KMS-11 (cell line): Measurements from ENCODE around the gene NKAIN4.

Experiments
- H2AFZ ChIP-seq: fragments of 200-600 bp; sonication (generic); 2 replicates; pipeline ENCODE4 v1.6.1; 2016; ENCODE audit warnings: antibody characterized with exemption, mixed run types, low read depth
- H3K27ac ChIP-seq: fragments of 200-600 bp; sonication (generic); 2 replicates; pipeline ENCODE4 v1.6.1; 2016; ENCODE audit warnings: mild to moderate bottlenecking, mixed run types
- H3K27me3 ChIP-seq: fragments of 200-600 bp; sonication (generic); 2 replicates; pipeline ENCODE4 v1.6.1; 2017; ENCODE audit warnings: mild to moderate bottlenecking, low read depth, mixed run types, moderate library complexity; ENCODE audit not compliant: insufficient read depth
- H3K36me3 ChIP-seq: fragments of 200-600 bp; sonication (generic); 2 replicates; pipeline ENCODE4 v1.6.1; 2017; ENCODE audit warnings: mild to moderate bottlenecking, mixed run types; ENCODE audit not compliant: insufficient read depth
- H3K4me1 ChIP-seq: fragments of 200-600 bp; sonication (generic); 2 replicates; pipeline ENCODE4 v1.6.1; 2016; ENCODE audit warnings: mild to moderate bottlenecking, low read depth, mixed run types; ENCODE audit not compliant: poor library complexity, severe bottlenecking
- H3K4me2 ChIP-seq: fragments of 200-600 bp; sonication (generic); 2 replicates; pipeline ENCODE4 v1.7.0; 2016; ENCODE audit warnings: mild to moderate bottlenecking, mixed run types
- H3K4me3 ChIP-seq: fragments of 200-600 bp; sonication (generic); IDR thresholded peaks from 2 replicates; pipeline ENCODE4 v1.6.1; 2017; ENCODE audit warnings: low read depth, low read length, mixed read lengths; ENCODE audit not compliant: insufficient read depth
- H3K79me2 ChIP-seq: fragments of 200-600 bp; sonication (generic); 2 replicates; pipeline ENCODE4 v1.6.1; 2016; ENCODE audit warnings: low read depth, mixed run types; ENCODE audit not compliant: insufficient read depth
- H3K9ac ChIP-seq: fragments of 200-600 bp; sonication (generic); 2 replicates; pipeline ENCODE4 v1.6.1; 2016; ENCODE audit warnings: mild to moderate bottlenecking, mixed run types
- H4K20me1 ChIP-seq: fragments of 200-600 bp; sonication (generic); 2 replicates; pipeline ENCODE4 v1.6.1; 2016; ENCODE audit warnings: mild to moderate bottlenecking, mixed run types; ENCODE audit not compliant: insufficient read depth
- TF ChIP-seq, protein P1 (sequence below): fragments of 200-600 bp; sonication (generic); conservative IDR thresholded peaks from 2 replicates; pipeline ENCODE4 v1.6.1; 2017; ENCODE audit warnings: low read depth, mild to moderate bottlenecking, antibody characterized with exemption, low read length, moderate library complexity, mixed read lengths

NKAIN4 gene

DNA sequence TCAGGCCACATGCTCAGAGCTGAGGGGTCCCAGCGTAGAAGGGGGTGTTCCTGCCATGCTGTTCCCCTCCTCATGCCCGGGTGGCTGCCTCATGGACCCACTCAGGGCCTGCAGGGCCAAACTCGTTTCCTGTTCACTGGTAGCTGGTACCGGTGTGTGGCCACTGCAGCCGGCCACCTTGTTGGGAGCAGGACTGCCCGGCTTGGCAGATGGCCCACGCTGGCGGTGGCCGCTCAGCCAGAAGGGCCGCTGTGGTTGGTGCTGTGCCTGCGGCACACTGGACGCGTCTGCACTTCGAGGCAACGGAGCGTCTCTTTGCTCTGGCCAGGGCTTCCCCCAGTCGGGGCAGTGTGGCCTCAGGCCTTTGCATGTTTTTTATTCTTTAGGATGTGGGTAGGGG is 28.7 kb upstream of the NKAIN4 start:
- no peak overlapping the region for H3K9ac ChIP-seq
- H3K27me3 ChIP-seq: no peaks in the 10 kb centered on the region
- no peaks in the 10 kb centered on the region for H3K4me1 ChIP-seq
- no peak overlapping the region for H3K4me3 ChIP-seq
- no peak overlapping the region for H2AFZ ChIP-seq
- no peak overlapping the region for H3K27ac ChIP-seq
- no peak overlapping the region for H3K4me2 ChIP-seq
- H4K20me1 ChIP-seq: no peaks in the 10 kb centered on the region
- no peaks in the 10 kb centered on the region for H3K79me2 ChIP-seq
- TF ChIP-seq, protein P1, sequence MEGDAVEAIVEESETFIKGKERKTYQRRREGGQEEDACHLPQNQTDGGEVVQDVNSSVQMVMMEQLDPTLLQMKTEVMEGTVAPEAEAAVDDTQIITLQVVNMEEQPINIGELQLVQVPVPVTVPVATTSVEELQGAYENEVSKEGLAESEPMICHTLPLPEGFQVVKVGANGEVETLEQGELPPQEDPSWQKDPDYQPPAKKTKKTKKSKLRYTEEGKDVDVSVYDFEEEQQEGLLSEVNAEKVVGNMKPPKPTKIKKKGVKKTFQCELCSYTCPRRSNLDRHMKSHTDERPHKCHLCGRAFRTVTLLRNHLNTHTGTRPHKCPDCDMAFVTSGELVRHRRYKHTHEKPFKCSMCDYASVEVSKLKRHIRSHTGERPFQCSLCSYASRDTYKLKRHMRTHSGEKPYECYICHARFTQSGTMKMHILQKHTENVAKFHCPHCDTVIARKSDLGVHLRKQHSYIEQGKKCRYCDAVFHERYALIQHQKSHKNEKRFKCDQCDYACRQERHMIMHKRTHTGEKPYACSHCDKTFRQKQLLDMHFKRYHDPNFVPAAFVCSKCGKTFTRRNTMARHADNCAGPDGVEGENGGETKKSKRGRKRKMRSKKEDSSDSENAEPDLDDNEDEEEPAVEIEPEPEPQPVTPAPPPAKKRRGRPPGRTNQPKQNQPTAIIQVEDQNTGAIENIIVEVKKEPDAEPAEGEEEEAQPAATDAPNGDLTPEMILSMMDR: no peak
- H3K36me3 ChIP-seq: no peaks in the 10 kb centered on the region

DNA sequence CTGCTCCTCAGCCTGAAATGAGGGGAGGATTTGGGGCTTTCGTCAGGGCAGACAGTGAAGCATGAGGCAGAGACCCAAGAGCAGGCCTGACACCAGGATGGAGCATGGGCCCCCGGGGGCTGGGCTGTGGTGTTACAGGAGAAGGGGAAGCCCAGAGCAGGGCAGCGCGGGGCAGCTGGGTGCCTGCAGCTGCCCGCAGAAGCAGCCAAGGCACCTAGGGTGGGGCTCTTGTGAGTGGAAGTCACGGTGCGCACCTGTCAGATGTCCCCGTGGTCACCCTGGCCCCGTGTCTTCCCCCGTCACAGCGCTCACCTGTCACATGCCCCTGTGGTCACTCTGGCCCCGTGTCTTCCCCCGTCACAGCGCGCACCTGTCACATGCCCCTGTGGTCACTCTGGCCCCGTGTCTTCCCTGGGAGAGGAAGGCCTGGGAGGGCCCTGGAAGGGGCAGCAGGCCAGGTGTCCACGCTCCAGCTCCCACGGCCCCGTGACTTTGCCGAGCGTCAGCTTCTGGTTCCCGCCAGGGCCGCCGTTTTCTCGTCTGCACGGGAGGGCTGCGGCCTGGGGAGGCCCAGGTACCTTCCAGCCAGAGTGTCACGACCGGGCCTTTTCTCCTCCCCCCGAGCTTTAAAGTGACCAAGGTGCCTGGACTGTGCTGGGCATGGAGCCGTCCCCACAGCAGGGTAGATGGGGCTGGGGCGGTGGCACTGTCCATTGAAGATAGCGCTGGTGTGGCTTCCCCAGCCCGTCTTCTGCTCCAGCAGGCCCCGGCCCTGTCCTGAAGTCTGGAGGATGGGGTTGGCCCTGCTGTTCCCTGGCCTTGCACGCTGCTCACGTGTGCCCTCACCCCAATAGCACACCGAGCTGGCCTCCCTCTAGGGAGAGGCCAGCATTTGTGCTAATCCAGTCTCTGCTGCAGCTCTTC is 27.7 kb upstream of the NKAIN4 start:
- no peak overlapping the region for H3K4me3 ChIP-seq
- 0 out of 2 replicates have a peak, but pooled peaks cover under 1% of the 10 kb centered on the region for H3K79me2 ChIP-seq
- no peaks in the 10 kb centered on the region for H4K20me1 ChIP-seq
- no peaks in the 10 kb centered on the region for H3K36me3 ChIP-seq
- H3K4me2 ChIP-seq: no peak overlapping the region
- H3K27ac ChIP-seq: no peak overlapping the region
- H3K4me1 ChIP-seq: no peaks in the 10 kb centered on the region
- H3K27me3 ChIP-seq: no peaks in the 10 kb centered on the region
- no peak overlapping the region for H2AFZ ChIP-seq
- no peak overlapping the region for H3K9ac ChIP-seq
- TF ChIP-seq, protein P1: no peak

DNA sequence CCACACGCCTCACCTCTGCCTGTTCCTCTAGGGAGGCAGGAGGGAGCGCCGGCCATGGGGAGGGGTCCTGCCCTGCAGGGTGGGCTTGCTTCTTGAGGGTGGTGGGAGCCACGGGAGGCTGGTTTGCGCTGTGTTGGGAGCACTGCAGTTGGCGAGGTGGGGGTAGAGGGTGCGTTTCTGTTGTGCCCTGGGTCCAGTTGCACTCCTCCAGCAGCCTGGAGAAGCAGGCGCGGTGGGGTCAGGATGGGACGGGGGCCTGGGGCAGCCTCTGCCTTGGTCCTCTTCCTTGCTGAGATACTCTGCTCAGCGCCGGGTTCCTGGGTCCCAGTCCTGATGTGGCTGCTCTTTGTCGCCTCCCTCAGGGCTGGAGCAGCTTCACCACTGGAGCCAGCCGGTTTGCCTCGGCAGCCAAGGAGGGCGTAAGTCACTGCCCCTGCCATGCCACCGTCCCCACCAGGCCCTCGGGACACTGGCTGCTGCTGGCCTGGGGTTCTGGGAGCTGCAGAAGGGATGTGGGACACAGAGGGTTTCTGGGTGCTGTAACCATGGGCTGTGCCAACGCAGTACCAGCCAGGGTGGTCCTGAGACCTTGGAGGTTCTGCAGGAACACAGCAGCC is 26.8 kb upstream of the NKAIN4 start:
- no peak overlapping the region for H3K27ac ChIP-seq
- no peaks in the 10 kb centered on the region for H3K4me1 ChIP-seq
- no peak overlapping the region for H2AFZ ChIP-seq
- H3K9ac ChIP-seq: no peak overlapping the region
- TF ChIP-seq, protein P1: peak; percentile 31; the same call in 1 of the 2 replicates
- H3K36me3 ChIP-seq: no peaks in the 10 kb centered on the region; the same call in 1 of the 2 replicates
- no peaks in the 10 kb centered on the region for H3K27me3 ChIP-seq
- H3K4me3 ChIP-seq: no peak overlapping the region
- no peak overlapping the region for H3K4me2 ChIP-seq
- no peaks in the 10 kb centered on the region for H4K20me1 ChIP-seq
- H3K79me2 ChIP-seq: peaks cover 10% of the 10 kb centered on the region; the same call in 1 of the 2 replicates

DNA sequence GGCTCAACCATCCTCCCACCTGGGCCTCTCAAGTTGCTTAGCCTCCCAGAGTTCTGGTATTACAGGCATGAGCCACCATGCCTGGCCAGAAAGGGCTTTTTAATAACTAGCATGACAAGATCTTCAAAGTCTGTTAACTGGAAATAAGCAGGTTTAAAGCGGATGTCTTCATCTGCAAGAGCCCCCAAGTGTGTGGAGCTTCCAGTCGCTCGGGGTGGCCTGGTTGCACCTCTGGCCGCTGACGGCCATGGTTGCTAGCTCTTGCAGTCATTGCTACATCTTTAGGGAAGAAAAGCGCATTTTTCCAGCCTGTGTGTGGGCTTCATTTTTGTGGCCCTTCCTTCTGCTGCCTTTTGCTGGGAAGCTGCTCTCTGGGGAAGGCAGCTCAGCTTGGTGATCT is 26.1 kb upstream of the NKAIN4 start:
- H3K4me3 ChIP-seq: no peak overlapping the region
- no peak overlapping the region for H3K4me2 ChIP-seq

More for the DNA sequence above, 26.1 kb upstream of the NKAIN4 start:
- Histone ChIP-seq H3K79me2 (peaks cover 16% of the 10 kb centered on the region), H4K20me1 (no peaks in the 10 kb centered on the region), H3K4me1 (no peaks in the 10 kb centered on the region), H3K27ac (no peak overlapping the region), H2AFZ (no peak overlapping the region), H3K9ac (no peak overlapping the region), H3K36me3 (no peaks in the 10 kb centered on the region; the same call in 1 of the 2 replicates), H3K27me3 (no peaks in the 10 kb centered on the region)
- TF ChIP-seq, protein P1: no peak
